Kidney (tissue), 14 donors: ENCODE results near the gene PTPRT. TPM values are rescaled to one million over a fixed set of nuclear protein-coding genes. Genes with fewer than 3 reads are reported as not detected.

Experiments
- DNase-seq, 5 donors: peaks; one replicate each; pipeline ENCODE4 v3.0.0-alpha.2; 2013 to 2020
- FAIRE-seq: peaks from 2 replicates; lab custom pipeline; 2012; peaks lifted over from hg19 to GRCh38; lab: Jason Lieb, UNC
- H3K27ac ChIP-seq, 2 donors: one replicate each; pipeline ENCODE4 v1.7.0; 2013; ENCODE audit warnings: low read depth in 2 of 2, low read length in 2 of 2, inconsistent platforms in 1 of 2
- H3K27me3 ChIP-seq: one replicate; pipeline ENCODE4 v1.7.1; 2013; ENCODE audit warnings: low read length, inconsistent platforms; ENCODE audit not compliant: control insufficient read depth, insufficient read depth
- H3K36me3 ChIP-seq, 3 donors: one replicate each; pipeline versions ENCODE4 v1.7.0 to v1.7.1; 2013; ENCODE audit warnings: low read length in 3 of 3, control low read depth in 1 of 3, inconsistent platforms in 1 of 3; ENCODE audit not compliant: insufficient read depth in 3 of 3, control insufficient read depth in 2 of 3
- H3K4me1 ChIP-seq, 3 donors: one replicate each; pipeline versions ENCODE4 v1.7.0 to v1.7.1; 2013; ENCODE audit warnings: low read length in 3 of 3, inconsistent platforms in 1 of 3, low read depth in 1 of 3; ENCODE audit not compliant: control insufficient read depth in 2 of 3, insufficient read depth in 2 of 3
- H3K4me3 ChIP-seq, 3 donors: one replicate each; pipeline versions ENCODE4 v1.7.0 to v1.8.1; 2013; ENCODE audit warnings: low read length in 3 of 3, control low read depth in 1 of 3, inconsistent platforms in 1 of 3
- H3K9ac ChIP-seq, 3 donors: one replicate each; pipeline versions ENCODE4 v1.7.0 to v1.7.1; 2013; ENCODE audit warnings: low read length in 3 of 3, control low read depth in 1 of 3, inconsistent platforms in 1 of 3
- H3K9me3 ChIP-seq, 3 donors: one replicate each; pipeline versions ENCODE4 v1.7.0 to v1.7.1; 2013; ENCODE audit warnings: low read length in 3 of 3, control low read depth in 1 of 3, inconsistent platforms in 1 of 3; ENCODE audit not compliant: control insufficient read depth in 2 of 3, insufficient read depth in 1 of 3
- CTCF ChIP-seq: IDR thresholded peaks from 3 replicates; pipeline ENCODE4 v1.5.1; 2012; ENCODE audit warnings: mild to moderate bottlenecking, moderate library complexity, borderline replicate concordance; ENCODE audit not compliant: insufficient read depth; ENCODE audit errors: extremely low read depth
- intact Hi-C: fragments of 100-400 bp; cut with DNase I; formaldehyde crosslinking; loops from one replicate; pipeline ENCODE4 v1.11.1; 2022
- polyA plus RNA-seq: library from polyadenylated mRNA; stranded (reverse); fragments of 350-450 nt; fragmentation: Illumina TruSeq; extraction: RNeasy Lipid Tissue Mini Kit (QIAGEN cat#74804); gene quantifications from one replicate; pipeline ENCODE4 v1.2.3, GENCODE V29; 2014; ENCODE audit warnings: low read depth, low replicate concordance; ENCODE audit not compliant: insufficient read depth
- total RNA-seq: library from RNA; stranded (reverse); fragmentation: NEBNext Ultra II Directional; extraction: Animal tissue kit (Norgen Biotek cat#: 25700); gene quantifications from one replicate; pipeline ENCODE4 v1.2.1, GENCODE V29; 2021
- donor health status: control.
- donor health status: control.
- donor health status: control.
- donor health status: control.
- donor health status: control.
- donor health status: DM: yes; HTN: yes; CAD: no.
- donor health status: Normal renal cell carcinoma (clear cell type).

The PTPRT gene
- total and polyA plus RNA-seq, 2 donors from 2014 or later, result 0.60 TPM; not detected in 1

GRCh38 chr20:43220612-43221011 is 30.9 kb upstream of the PTPRT start:
- no peaks in the 10 kb centered on the region for H3K9me3 ChIP-seq
- no peaks in the 10 kb centered on the region for H3K27me3 ChIP-seq
- H3K36me3 ChIP-seq, result no peaks in the 10 kb centered on the region
- intact Hi-C loops, result no loop called here
- no peaks in the 10 kb centered on the region for H3K4me1 ChIP-seq
- FAIRE-seq (no peak), DNase-seq (peak in 2 of 5 donors; percentile 7 to 12)
- TF ChIP-seq CTCF, result no peak
- H3K4me3 ChIP-seq, result no peak overlapping the region
- no peak overlapping the region for H3K27ac ChIP-seq
- no peak overlapping the region for H3K9ac ChIP-seq

GRCh38 chr20:43210901-43211300 is 21.2 kb upstream of the PTPRT start:
- no peak overlapping the region for H3K9ac ChIP-seq
- FAIRE-seq (no peak), DNase-seq (no peak)
- H3K27ac ChIP-seq, result no peak overlapping the region
- no peaks in the 10 kb centered on the region for H3K9me3 ChIP-seq
- H3K4me3 ChIP-seq, result no peak overlapping the region
- intact Hi-C loops, result no loop called here
- no peaks in the 10 kb centered on the region for H3K4me1 ChIP-seq
- no peaks in the 10 kb centered on the region for H3K36me3 ChIP-seq
- TF ChIP-seq CTCF, result no peak
- H3K27me3 ChIP-seq, result no peaks in the 10 kb centered on the region

- H3K36me3 ChIP-seq, result no peaks in the 10 kb centered on the region
- DNase-seq (no peak), FAIRE-seq (no peak)
- H3K27me3 ChIP-seq, result no peaks in the 10 kb centered on the region
- no peak overlapping the region for H3K4me3 ChIP-seq
- H3K9ac ChIP-seq, result no peak overlapping the region
- H3K9me3 ChIP-seq, result peaks cover 0 to 2% (median 0%) of the 10 kb centered on the region in 3 donors
- no peak for TF ChIP-seq CTCF
- intact Hi-C loops, result no loop called here
- no peaks in the 10 kb centered on the region for H3K4me1 ChIP-seq
- H3K27ac ChIP-seq, result no peak overlapping the region
These were observed 20.1 kb upstream of the PTPRT start for GRCh38 chr20:43209831-43210230.

- DNase-seq (no peak), FAIRE-seq (no peak)
- Histone ChIP-seq H3K27ac (no peak overlapping the region), H3K4me1 (no peaks in the 10 kb centered on the region), H3K9me3 (peaks cover 0 to 2% (median 0%) of the 10 kb centered on the region in 3 donors), H3K36me3 (no peaks in the 10 kb centered on the region), H3K4me3 (no peak overlapping the region), H3K27me3 (no peaks in the 10 kb centered on the region), H3K9ac (no peak overlapping the region)
- intact Hi-C loops, result no loop called here
- no peak for TF ChIP-seq CTCF
These were observed 16.0 kb upstream of the PTPRT start for GRCh38 chr20:43205699-43206098.
